NT2/D1 (cell line): ENCODE results near the gene E2F6.

ENCODE experiments used
- SUZ12 ChIP-seq: IDR thresholded peaks from 2 replicates; pipeline ENCODE4 v1.6.1; 2011; ENCODE audit not compliant: insufficient read length, insufficient read depth; ENCODE audit errors: extremely low read depth
- YY1 ChIP-seq: IDR thresholded peaks from 2 replicates; pipeline ENCODE4 v1.6.1; 2011; ENCODE audit not compliant: insufficient read length, insufficient read depth
- ZNF274 ChIP-seq: IDR thresholded peaks from 2 replicates; pipeline ENCODE4 v1.6.1; 2011; ENCODE audit warnings: mild to moderate bottlenecking, low read depth, low read length

DNA sequence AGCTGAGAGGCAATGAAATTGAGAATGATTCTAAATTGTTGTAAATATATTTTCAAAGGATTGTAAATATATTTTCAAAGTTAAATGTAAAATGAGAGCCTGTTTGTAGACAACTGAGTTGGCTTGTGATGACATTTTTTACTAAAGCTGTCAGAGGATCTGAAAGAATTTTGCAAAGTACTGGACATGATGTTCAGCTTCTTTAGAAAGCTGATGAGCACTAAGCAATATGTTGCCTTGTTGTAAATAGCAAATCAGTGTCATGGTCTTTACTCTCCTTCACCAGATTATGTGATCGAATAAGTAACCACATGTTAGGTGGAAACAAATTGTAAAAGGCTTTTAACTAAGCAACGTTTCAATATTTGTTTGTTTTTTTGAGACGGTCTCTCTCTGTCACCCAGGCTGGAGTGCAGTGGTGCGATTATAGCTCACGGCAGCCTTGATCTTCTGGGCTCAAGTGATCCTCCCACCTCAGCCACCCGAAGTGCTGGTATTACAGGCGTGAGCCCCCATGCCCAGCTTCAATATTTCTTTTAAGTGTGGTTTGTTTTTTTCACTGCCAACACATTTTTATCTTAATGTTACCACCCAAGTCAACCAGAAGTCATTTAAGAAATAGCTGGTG, 44.0 kb downstream of the E2F6 start:
- no peak for TF ChIP-seq YY1
- TF ChIP-seq SUZ12, result no peak
- TF ChIP-seq ZNF274, result no peak
